ENCODE results near the gene EXOC2. TPM values are rescaled to one million over a fixed set of nuclear protein-coding genes. Genes with fewer than 3 reads are reported as not detected.
A peak's percentile ranks its signal among the peaks of the same experiment; 100 is the strongest.

The EXOC2 gene
- total RNA-seq, 1 experiment from 2014 or later: 67.3 TPM

- in situ Hi-C loops (cut with HindIII; ENCODE audit: low pct_unique_long_range_greater_than_20kb, low sequenced_read_pairs): no loop called here
- no peak for DNase-seq (ENCODE audit: low read depth, low spot score)
These were observed 217.6 kb downstream of the EXOC2 start for GRCh38 chr6:475314-475713.

GRCh38 chr6:474453-475185 is 218.3 kb downstream of the EXOC2 start:
- in situ Hi-C loops (cut with HindIII; ENCODE audit: low pct_unique_long_range_greater_than_20kb, low sequenced_read_pairs): no loop called here

GRCh38 chr6:473768-474452 is 219.0 kb downstream of the EXOC2 start:
- in situ Hi-C loops (cut with HindIII; ENCODE audit: low pct_unique_long_range_greater_than_20kb, low sequenced_read_pairs): no loop called here
- peak; percentile 20 for DNase-seq (ENCODE audit: low read depth, low spot score)

More at GRCh38 chr6:474453-475185, 218.3 kb downstream of the EXOC2 start:
- peak; percentile 58 for DNase-seq (ENCODE audit: low read depth, low spot score)

- in situ Hi-C loops (cut with HindIII; ENCODE audit: low pct_unique_long_range_greater_than_20kb, low sequenced_read_pairs): no loop called here
- DNase-seq (ENCODE audit: low read depth, low spot score): no peak
These were observed 219.6 kb downstream of the EXOC2 start for GRCh38 chr6:473356-473755.

DNA sequence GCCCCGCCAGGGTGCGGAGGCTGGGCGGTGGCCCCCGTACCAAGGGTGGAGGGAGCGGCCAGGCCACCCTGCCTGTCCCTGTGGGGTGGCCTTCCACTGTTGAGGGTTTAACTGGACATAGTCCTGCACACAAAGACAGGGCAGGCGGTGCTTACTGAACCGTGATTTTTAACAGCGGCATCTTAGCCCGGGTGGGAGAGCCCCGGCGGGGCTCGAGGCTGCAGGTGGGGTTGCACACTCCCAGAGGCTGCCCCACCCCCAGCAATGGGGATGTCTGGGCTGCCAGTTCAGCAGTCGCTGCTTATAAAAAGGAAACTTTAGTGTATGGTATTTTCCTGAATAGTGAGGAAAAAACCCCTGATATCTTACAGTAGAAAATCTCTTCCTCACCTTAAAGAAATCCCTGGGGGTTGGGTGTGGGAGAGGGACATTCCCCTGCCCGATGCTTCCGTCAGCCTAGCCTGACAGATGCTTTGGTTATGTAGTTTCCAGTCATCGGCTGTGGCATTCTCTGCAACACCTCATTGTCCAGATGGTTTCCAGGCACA is 222.0 kb downstream of the EXOC2 start:
- no peak for DNase-seq (ENCODE audit: low read depth, low spot score)
- in situ Hi-C loops (cut with HindIII; ENCODE audit: low pct_unique_long_range_greater_than_20kb, low sequenced_read_pairs): no loop called here

DNA sequence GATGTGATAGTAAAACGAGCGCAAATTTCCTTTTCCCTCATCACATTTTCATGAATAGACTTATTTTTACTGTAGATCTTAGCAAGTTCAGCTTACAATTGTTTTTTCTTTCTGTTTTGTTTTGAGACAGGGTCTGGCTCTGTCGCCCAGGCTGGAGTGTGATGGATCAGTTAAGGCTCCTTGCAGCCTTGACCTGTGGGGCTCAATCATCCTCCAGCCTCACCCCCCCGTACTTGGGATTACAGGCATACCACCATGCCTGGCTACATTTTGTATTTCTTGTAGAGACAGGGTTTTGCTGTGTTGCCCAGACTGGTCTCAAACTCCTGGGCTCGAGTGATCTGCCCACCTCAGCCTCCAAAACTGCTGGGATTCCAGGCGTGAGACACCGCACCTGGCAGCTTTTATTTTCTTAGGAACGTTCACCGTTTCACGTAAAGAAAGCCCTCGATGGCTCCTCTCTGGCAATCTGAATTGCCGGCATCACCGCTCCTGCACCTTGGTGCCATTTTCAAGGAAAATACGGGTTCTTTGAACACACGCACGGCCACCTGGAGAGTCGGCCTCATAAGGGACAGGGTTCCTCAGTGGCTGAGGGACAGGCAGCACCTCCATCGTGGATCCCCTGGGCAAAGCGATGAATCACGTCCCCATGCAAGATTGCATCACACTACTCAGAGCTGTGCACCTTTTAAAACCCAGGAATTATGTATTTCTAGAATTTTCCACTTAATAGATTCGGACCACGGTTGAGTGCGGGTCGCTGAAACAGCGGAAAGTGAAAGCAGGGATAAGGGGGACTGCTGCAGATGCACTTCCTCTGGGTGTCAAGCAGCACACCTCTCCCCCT is 222.7 kb downstream of the EXOC2 start:
- in situ Hi-C loops (cut with HindIII; ENCODE audit: low pct_unique_long_range_greater_than_20kb, low sequenced_read_pairs): no loop called here
- DNase-seq (ENCODE audit: low read depth, low spot score): no peak

GRCh38 chr6:467671-468082 is 225.3 kb downstream of the EXOC2 start:
- in situ Hi-C loops (cut with HindIII; ENCODE audit: low pct_unique_long_range_greater_than_20kb, low sequenced_read_pairs): no loop called here
- no peak for DNase-seq (ENCODE audit: low read depth, low spot score)

DNA sequence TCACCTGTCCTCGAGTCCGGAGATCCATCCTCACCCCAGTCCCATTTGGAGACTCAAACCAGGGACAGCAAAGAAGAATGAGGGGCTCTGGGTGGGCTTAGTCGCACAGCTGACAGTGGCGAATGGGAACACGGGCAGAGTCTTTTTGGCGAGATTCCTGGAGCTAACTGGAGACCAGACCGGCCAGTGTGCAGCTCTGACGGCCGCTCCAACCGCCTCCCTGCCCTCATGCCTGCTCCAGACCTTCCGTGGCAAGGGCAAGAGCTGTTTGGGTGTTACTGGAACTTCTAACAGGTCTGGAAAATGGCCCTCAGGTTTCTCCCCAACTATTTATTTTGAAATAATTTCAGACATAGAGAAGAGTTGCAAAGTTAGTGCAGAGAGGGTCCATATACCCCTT is 225.8 kb downstream of the EXOC2 start:
- in situ Hi-C loops (cut with HindIII; ENCODE audit: low pct_unique_long_range_greater_than_20kb, low sequenced_read_pairs): no loop called here

GRCh38 chr6:466564-466963 is 226.4 kb downstream of the EXOC2 start:
- in situ Hi-C loops (cut with HindIII; ENCODE audit: low pct_unique_long_range_greater_than_20kb, low sequenced_read_pairs): no loop called here
- DNase-seq (ENCODE audit: low read depth, low spot score): no peak

More for the DNA sequence above, 225.8 kb downstream of the EXOC2 start:
- DNase-seq (ENCODE audit: low read depth, low spot score): no peak

GRCh38 chr6:465531-466348 is 227.2 kb downstream of the EXOC2 start:
- in situ Hi-C loops (cut with HindIII; ENCODE audit: low pct_unique_long_range_greater_than_20kb, low sequenced_read_pairs): no loop called here
- DNase-seq (ENCODE audit: low read depth, low spot score): no peak

DNA sequence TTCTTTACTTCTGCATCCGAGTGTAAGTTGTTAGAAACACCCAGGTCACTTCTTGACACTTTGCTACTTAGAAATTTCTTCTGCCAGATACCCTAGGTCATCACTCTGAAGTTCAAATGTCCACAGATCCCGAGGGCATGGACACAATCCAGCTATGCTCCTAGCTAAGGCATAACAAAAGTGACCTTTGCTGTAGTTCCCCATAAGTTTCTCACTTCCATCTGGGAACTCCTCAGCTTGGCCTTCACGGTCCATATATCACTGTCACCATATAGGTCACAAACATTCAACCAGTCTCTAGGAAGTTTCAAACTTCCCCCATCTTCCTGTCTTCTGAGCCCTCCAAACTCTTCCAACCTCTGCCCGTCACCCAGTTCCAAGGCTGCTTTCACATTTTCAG is 236.1 kb downstream of the EXOC2 start:
- in situ Hi-C loops (cut with HindIII; ENCODE audit: low pct_unique_long_range_greater_than_20kb, low sequenced_read_pairs): no loop called here
- DNase-seq (ENCODE audit: low read depth, low spot score): peak; percentile 27

- in situ Hi-C loops (cut with HindIII; ENCODE audit: low pct_unique_long_range_greater_than_20kb, low sequenced_read_pairs): no loop called here
These were observed 236.5 kb downstream of the EXOC2 start for GRCh38 chr6:456358-456867.

GRCh38 chr6:455835-456234 is 237.1 kb downstream of the EXOC2 start:
- no peak for DNase-seq (ENCODE audit: low read depth, low spot score)
- in situ Hi-C loops (cut with HindIII; ENCODE audit: low pct_unique_long_range_greater_than_20kb, low sequenced_read_pairs): no loop called here

More at GRCh38 chr6:456358-456867, 236.5 kb downstream of the EXOC2 start:
- no peak for DNase-seq (ENCODE audit: low read depth, low spot score)

- in situ Hi-C loops (cut with HindIII; ENCODE audit: low pct_unique_long_range_greater_than_20kb, low sequenced_read_pairs): no loop called here
- no peak for DNase-seq (ENCODE audit: low read depth, low spot score)
These were observed 237.8 kb downstream of the EXOC2 start for GRCh38 chr6:455006-455585.

- in situ Hi-C loops (cut with HindIII; ENCODE audit: low pct_unique_long_range_greater_than_20kb, low sequenced_read_pairs): no loop called here
- no peak for DNase-seq (ENCODE audit: low read depth, low spot score)
These were observed 238.6 kb downstream of the EXOC2 start for GRCh38 chr6:454148-454991.

GRCh38 chr6:453152-453551 is 239.8 kb downstream of the EXOC2 start:
- peak; percentile 81 for DNase-seq (ENCODE audit: low read depth, low spot score)
- in situ Hi-C loops (cut with HindIII; ENCODE audit: low pct_unique_long_range_greater_than_20kb, low sequenced_read_pairs): no loop called here
